GM18868 (cell line): ENCODE measurements around the gene SLCO3A1.

Source experiments
- ATAC-seq: cut with Tn5 transposase; IDR thresholded peaks from one replicate; pipeline ENCODE4 v1.9.1; 2021; ENCODE audit warnings: mild to moderate bottlenecking, moderate library complexity; ENCODE audit not compliant: unreplicated experiment

Gene SLCO3A1

DNA sequence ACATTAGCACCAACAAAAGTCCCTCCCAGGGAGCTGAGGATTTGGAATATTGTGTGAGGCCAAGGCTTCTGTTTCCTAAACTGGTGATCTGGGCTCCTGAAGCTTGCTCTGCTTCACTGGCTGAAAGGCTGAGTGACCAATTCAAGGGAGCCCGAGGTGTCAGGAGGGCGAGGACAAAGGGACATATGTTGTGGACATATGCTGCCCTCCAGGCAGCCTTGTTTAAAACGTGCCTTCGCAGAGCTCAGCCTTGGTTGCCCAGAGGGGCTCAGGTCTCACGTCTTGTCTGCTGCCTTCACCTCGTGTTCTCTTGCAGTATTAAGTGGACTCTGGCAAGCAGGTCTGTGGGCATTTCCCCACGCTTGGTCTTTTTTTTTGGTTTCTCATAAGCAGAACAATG lies 7.0 kb downstream of the SLCO3A1 start:
- ATAC-seq: no peak

DNA sequence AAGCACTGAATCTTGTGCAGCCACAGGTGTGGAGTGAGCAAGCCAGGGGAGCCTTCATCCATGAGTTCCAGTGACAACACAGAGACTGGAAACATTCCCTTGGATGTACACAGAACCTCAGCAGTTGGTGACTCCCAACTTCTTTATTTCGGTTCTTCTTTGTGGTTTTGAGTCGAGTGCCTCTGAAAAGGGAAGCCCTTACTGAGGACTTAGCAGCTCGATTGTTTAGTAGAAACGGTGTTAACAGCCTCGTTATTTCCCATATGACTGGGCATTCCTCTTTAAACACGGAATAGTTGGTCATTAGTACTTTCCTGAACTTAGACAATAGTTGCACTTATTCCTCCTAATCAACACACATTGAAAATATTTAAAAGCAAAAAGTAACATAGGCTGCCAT lies 7.7 kb downstream of the SLCO3A1 start:
- no peak for ATAC-seq

DNA sequence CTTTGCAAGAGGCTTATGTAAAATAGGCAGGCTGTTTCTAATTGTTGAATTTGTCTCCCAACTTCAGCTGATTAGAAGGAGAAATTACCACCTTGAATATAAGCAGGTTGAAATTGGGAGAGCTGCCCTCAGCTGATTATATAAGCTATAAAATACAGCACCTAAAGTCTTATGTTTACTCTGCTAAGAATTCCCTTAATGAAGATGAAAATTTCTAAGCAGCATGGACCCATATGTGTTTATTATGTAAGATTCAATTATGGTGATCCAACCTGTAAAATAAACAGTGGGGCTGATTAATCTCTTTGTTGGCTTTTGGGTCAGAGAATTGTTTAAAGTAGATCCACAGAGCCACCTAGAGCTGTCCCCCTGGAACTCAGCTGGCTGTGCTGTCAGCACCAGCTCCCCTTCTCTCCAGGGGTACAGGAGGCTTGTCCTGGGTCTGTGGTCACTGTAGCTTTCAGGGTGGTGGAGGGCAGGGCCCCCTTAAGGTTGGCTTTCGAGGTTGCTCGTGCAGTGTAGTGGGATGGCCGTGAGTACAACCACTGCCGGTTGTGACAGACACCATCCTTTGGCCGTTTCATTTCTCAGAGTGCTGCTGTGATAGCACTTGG lies 9.5 kb downstream of the SLCO3A1 start:
- ATAC-seq: no peak

DNA sequence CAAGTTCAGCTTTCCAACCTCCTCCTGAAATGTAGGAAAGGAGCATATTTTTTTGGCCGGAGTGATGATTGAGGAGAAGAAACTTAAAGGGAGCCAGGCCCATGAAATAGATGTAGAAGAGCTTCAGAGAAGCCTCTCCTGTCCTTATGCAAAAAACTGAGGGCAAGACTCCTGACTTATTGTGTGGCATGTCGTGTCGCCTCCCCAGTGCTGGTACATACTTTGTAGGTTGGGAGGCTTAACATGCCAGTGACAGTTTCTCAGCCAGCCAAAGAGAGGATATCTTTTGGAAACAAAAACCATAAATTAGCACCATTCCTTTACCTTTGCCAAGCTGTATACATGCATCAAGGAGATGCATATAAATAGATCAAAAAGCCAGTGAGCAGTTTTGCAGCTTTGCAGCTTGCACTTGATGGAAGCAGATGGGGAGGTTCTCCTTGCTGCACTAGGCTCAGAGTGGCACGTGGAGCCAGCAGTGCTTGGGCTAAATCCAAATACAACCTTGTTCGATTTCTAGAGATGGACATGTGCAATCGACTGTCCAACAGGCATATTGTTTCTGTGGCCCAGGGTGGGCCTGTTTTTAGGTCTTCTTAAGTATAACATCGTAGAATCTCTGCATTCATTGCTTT lies 10.2 kb downstream of the SLCO3A1 start:
- ATAC-seq: no peak

DNA sequence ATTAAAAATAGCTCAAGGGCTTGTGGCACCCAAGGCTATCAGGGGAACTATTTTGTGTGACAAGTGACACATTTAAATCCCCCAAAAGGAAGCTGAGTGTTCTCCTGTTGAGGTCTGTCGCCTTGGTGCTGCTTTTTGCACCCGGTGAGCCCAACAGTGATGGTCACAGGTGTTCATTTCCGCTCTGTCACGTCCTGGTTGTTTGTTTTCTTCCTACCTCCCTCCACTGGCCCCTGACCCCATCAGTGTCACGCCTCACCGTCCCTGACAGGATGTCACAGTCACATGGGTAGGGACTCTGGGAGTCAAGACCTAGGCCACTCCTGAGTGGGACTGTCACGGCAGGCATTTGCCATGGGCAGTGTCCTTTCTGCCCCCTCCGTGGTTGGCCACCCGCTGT lies 11.2 kb downstream of the SLCO3A1 start:
- ATAC-seq: no peak

DNA sequence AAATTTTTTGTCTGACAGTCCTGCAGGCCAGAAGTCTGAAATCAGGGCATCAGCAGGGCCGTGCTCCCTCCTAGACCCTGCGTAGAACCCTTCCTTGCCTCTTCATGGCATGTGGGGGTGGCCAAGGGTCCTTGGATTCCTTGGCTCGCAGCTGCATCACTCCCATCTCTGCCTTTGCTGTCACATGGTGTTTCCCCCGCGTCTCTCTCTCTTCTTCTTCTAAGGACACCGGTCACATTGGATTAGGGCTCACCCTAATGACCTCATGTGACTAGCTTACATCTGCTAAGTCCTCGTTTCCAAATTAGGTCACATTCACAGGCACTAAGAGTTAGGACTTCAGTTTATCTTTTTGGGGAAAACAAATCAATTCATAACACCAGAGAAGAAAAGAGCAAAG lies 12.0 kb downstream of the SLCO3A1 start:
- no peak for ATAC-seq

DNA sequence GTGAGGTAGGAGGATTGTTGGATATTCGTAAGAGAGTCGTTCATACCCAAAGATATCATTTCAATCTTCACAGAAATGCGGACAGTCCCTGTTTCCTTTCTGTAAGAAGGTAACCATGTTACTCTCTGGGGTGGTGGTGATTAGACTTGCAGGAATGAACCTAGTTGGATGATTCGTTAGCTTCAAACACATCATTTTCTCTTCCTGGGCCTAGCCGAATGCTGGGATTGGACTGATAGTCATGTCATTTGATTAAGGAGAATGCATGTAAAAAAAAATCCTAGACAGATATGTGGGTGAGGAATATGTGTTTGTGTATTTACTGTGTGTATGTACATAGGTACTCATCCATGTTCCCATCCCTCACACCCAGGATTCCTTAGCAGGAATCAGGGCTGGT lies 12.4 kb downstream of the SLCO3A1 start:
- ATAC-seq: no peak

DNA sequence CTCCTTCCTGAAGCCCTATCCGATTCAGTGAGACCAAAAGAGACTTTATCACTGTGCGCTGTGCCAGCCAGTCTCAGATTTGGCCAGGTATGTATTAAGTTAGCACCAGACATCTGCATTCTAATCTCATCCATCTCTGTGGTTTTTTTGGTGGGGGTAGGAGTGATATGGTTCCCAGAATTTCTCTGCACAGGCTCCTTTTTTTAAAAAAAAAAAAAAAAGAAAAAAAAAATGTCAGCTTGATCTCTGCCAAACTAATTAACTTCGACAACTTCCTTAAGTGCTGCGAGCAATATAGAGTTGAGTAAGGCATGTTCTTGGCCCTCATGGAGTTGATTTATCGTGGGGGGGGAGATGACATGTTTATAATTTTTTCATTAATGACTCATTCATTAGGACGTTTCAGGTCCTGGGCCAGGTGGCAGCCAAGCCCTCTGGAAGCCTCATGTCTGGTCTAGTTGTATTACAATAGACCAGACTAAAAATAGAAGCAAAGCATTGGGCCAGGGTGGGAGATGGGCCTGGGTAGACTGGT lies 12.9 kb downstream of the SLCO3A1 start:
- ATAC-seq: no peak

DNA sequence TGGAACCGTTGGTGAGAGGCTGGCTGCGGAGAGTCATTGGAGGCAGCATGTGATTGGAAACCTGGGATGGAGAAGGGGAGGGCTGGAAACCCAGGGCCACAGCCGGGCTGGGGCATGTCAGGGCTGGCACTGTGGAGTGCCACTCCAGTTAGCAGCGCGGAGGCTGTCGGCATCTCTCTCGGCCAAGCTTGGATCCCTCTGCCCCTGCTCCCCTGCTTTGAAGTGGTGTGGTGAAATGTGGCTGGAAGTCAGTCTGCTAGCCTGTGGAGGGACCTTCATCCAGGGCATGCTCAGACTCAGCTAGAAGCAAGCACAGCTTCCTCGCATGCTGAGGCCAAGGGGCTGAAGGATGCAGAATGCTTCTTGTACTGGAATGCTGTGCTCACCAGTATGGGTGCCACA lies 13.5 kb downstream of the SLCO3A1 start:
- ATAC-seq: no peak

DNA sequence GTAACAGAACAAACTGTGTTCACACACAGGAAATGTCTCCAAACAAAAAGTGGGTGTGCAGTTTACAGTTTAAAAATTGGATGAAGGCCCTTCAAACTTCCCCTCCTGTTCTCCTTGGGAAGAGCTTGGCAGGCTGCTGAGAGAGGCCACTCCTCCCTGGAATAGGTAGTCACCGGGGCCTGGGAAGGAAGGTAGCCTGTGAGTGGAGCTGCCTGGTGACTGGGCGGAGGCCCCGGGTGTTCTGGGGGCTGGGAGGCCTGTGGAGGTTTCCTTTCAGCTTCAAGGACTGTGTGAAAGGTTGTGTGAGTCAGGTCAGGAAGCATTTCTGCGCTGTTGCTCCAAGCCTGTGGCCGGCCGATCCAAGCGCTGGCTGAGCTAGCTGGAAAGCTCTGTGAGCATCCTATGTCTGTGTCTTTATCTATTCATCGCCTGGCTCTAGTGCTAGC lies 14.1 kb downstream of the SLCO3A1 start:
- no peak for ATAC-seq

DNA sequence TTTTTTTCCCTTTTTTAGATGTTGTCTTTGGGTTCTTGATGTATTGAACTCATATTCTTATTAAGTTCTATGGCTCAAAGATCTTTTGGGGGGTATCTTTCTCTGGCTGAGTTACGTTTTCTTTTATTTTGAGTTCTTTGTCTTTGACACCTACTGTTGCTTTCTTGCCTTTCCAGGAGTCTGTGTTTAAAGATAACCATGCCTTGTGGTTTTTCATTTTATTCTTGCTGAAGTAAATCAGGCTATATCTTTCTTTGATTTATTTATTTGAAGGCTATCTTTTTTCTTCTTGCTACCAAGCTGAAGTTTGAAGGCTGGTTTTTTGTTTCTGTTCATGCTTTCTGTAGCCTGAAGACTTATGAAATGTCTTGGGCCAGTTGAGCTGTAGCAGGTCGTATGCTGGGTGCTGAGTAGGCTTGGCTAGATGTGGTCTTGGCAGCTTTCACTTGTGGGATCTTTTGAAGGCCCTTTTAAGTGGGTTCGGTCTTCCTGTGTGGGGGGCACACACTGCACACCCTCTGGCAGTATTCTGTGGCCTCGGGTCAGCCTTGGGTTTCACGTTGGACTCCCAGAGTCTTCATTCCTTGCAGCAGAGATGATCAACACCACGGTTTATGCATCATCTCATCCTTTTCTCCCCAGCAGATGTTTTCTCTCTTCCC lies 17.5 kb downstream of the SLCO3A1 start:
- no peak for ATAC-seq

DNA sequence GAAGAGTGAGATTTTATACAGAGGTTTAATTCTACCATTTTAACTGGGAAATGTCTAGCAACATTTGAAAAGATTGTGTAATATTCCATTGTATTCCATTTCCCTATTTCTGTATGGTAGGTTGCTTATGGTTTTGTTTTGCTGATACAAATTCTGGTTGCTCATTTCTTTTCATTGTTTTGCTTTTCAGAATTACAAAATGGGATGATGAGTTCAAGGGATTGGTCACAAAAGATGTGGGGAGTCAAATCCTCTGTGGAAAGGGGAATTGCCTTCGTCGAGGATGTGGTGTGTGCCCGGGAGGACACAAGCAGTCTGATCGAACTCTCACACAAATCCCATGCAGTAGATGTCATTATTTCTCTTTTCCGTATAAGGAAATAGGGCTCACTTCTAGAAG lies 18.3 kb downstream of the SLCO3A1 start:
- no peak for ATAC-seq

DNA sequence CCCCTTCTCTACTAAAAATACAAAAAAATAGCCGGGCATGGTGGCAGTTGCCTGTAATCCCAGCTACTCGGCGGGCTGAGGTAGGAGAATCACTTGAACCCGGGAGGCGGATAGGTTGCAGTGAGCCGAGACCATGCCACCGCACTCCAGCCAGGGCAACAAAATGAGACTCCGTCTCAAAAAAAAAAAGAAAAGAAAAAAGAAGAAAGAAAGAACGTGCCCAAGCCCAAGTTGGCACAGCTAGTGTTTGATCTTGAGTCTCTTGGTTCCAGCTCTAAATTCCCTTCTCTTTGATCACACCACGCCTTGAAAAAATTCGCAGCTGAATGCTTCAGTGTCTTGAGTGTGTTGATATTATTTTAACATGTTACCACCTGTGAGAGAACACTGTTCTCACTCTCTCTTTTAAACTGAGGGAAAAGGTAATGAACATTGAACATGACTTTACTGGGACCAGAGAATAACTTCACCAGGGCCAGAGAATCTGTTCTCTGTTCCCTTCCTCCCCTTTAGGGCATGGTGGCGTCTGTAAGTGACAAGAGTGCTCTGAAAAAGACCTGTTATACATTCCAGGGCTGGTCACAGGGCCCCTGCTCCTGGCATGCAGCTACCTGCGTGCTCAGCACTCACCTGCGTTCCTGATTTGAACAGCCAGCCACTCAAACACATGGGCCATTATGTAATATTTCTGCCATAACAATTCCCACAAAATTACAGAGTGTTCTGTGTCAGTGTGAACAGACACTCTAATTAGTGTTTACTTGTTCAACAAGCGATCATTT lies 19.0 kb downstream of the SLCO3A1 start:
- ATAC-seq: no peak

DNA sequence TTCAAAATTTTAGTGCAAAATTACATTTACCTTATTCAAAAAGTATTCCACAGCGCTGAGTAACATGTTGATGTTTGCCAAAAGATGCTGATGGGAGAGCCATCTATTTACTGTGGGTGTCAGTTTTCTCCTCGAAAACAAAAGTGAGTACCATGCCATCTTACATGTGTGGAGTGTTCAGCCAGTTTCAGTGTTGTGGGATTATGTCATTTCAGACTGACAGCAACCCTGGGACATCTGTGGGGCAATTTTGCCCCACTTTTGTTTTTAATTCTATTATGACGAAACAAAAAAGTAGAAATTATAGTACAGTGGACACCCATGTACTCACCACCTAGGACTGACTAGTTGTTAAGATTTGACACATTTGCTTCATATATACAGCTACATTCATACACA lies 19.6 kb downstream of the SLCO3A1 start:
- ATAC-seq: no peak

DNA sequence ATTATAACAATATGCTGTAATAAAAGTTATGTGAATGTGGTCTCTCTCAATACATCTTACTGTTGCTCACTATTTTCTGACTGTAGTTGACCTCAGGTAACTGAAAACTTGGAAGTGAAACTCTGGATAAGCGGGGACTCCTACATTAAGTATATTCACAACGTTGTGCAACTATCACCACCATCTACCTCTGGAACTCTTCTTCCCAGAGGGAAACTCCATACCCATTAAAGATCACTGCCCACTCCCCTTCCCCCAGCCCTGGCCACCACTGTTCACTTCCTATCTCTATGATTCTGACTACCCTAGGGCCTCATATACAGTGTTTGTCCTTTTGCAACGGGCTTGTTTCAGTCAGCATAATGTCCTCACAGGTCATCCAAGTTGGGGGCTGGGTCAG lies 20.7 kb downstream of the SLCO3A1 start:
- no peak for ATAC-seq

DNA sequence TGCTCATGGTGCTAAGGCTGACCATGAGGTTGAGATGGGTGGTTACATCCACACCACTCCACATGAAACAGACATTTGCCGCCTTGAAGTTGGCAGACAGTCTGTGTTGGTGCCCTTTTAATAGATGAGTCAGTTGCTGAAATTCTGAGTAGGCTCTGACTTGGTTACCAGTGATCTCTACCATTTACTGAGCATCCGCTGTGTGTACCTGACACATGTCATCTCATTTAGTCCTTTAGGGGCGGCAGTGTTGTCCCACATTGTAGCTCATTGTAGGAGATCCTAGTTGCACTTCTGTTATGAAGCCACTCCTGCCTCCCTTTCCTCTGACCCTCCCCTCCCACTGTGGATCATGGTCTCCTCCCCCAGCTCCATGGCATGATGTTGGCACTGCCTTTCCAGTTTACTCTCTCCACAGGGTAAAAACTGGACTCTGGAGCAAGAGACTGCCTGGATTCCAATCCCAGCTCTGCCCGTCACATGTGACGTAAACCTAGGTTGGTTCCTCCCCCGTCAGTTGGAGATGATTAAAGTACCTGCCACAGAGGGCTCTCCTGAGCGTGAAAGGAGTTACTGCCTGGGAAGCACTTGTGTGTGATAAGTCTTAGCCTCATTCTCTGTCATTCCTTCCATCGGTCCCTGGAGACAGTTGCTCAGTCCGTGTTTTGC lies 21.6 kb downstream of the SLCO3A1 start:
- ATAC-seq: no peak

DNA sequence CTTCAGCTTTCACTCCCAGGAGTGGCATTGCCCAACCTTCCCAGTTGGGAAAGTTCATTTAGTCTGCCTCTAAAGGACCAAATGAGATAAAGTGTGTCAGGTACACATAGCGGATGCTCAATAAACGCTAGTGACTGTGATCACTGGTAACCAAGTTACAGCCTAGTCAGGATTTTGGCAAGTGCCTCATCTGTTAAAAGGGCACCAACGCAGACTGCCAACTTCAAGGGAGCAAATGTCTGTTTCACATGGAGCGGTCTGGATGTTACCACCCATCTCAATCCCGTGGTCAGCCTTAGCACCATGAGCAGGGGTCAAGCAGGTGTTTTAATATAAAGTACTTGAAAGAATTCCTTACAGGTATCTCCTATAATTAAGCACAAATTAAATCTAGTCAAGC lies 22.7 kb downstream of the SLCO3A1 start:
- no peak for ATAC-seq

DNA sequence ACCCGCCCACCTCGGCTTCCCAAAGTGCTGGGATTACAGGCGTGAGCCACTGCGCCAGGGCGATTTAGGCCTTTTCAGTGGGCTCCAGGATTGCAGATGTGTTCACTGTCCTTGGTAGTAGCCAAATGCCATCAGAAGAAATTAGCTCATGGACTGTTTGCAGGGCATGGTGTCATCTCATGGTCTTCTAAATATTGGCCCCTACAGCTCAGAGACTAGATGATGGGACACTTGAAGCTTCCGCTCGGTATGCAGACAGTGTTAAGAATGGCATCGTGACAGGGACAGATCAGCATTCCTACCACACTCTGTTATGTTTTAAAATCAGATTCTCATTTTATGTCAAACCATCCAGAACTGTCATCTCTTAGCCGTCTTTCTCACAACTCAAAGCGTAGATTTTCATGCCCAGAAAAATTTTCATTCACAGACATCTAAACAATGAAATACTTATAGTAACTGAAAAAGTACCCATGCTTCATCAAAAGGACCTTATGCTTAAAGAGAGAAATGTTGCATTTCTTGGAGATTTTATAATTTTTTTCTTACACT lies 24.9 kb downstream of the SLCO3A1 start:
- ATAC-seq: no peak

DNA sequence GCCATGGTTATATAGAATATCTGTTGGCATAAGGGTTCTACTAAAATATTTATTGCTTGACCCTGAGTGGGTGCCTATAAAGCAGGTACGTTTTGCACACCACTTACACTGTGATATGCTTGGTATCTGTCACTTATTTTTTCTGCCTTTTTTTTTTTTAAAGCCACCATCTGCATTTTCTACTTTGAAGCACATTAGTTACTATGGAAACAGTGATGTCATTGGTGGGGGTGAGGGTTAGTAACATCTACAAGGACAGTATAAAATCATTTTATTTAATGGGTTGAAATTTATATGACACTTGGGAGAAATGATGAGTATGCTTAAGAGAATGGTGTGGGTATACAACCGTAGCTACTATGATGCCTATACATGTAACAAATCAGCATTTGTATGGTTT lies 25.6 kb downstream of the SLCO3A1 start:
- ATAC-seq: no peak

DNA sequence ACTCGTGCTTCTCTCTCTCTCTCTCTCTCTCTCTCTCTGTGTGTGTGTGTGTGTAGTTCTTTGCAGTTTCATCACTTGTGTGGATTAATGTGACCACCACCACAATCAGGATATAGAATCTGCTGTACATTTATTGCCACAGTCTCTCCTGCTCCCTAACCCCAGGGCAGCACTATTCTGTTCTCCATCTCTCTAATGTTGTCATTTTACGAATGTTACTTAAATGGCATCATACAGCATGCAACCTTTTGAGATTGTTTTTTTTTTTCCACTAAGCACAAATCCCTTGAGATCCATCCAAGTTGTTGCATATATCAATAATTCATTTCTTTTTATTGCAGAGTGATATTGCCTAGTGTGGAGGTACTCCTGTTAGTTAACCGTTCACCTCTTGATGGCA lies 26.9 kb downstream of the SLCO3A1 start:
- ATAC-seq: no peak
